Measurements from ENCODE around the gene SPDYE8.
"Not testable (repeated sequence)": the region's sequence is repeated elsewhere in the genome, so short reads cannot be mapped to it uniquely, and the experiment has no call there.

Gene SPDYE8

GRCh38 chr7:73029666-73030065, at the start of gene SPDYE8:
Gene SPDYE8 (minus strand): TSS chr7:73029766. CDS start chr7:73027966, 1,800 bp downstream.
- not testable (repeated sequence) for DNase-seq

- not testable (repeated sequence) for DNase-seq
These were observed 28.2 kb upstream of the SPDYE8 start, which contains the start of gene SPDYE11 for GRCh38 chr7:73057811-73058210. Gene SPDYE11 (minus strand): TSS chr7:73057911. CDS start chr7:73056111, 1,800 bp downstream.

- DNase-seq, result not testable (repeated sequence)
These were observed 23.1 kb downstream of the SPDYE8 start for GRCh38 chr7:73006491-73006890.

GRCh38 chr7:73005693-73006447, 23.7 kb downstream of the SPDYE8 start:
- DNase-seq, result peak; percentile 92

- not testable (repeated sequence) for DNase-seq
These were observed 24.2 kb downstream of the SPDYE8 start for GRCh38 chr7:73005356-73005692.

- not testable (repeated sequence) for DNase-seq
These were observed 31.6 kb downstream of the SPDYE8 start for GRCh38 chr7:72997887-72998468.

GRCh38 chr7:72997447-72997846, 32.1 kb downstream of the SPDYE8 start:
- DNase-seq, result not testable (repeated sequence)

- DNase-seq, result not testable (repeated sequence)
These were observed 34.1 kb downstream of the SPDYE8 start for GRCh38 chr7:72995484-72995883.

- not testable (repeated sequence) for DNase-seq
These were observed 39.2 kb downstream of the SPDYE8 start for GRCh38 chr7:72990146-72990913.

- not testable (repeated sequence) for DNase-seq
These were observed 47.5 kb downstream of the SPDYE8 start for GRCh38 chr7:72982084-72982483.

- not testable (repeated sequence) for DNase-seq
These were observed 49.2 kb downstream of the SPDYE8 start for GRCh38 chr7:72980382-72980781.

GRCh38 chr7:72976434-72976833, 53.1 kb downstream of the SPDYE8 start:
- DNase-seq, result not testable (repeated sequence)

GRCh38 chr7:72975656-72976286, 53.8 kb downstream of the SPDYE8 start:
- peak; percentile 34 for DNase-seq

GRCh38 chr7:72974781-72975180, 54.8 kb downstream of the SPDYE8 start:
- DNase-seq, result not testable (repeated sequence)

- DNase-seq, result not testable (repeated sequence)
These were observed 58.1 kb downstream of the SPDYE8 start for GRCh38 chr7:72971505-72971904.

All from left hindlimb (tissue), 1 donor.